Ecto neural progenitor cell (in vitro differentiated cells): ENCODE measurements around the gene DES.
A peak's percentile ranks its signal among the peaks of the same experiment; 100 is the strongest.

Experiments
- DNase-seq: peaks from one replicate; pipeline ENCODE4 v3.0.0-alpha.2; 2018; ENCODE audit warnings: low spot score

The DES gene

DNA sequence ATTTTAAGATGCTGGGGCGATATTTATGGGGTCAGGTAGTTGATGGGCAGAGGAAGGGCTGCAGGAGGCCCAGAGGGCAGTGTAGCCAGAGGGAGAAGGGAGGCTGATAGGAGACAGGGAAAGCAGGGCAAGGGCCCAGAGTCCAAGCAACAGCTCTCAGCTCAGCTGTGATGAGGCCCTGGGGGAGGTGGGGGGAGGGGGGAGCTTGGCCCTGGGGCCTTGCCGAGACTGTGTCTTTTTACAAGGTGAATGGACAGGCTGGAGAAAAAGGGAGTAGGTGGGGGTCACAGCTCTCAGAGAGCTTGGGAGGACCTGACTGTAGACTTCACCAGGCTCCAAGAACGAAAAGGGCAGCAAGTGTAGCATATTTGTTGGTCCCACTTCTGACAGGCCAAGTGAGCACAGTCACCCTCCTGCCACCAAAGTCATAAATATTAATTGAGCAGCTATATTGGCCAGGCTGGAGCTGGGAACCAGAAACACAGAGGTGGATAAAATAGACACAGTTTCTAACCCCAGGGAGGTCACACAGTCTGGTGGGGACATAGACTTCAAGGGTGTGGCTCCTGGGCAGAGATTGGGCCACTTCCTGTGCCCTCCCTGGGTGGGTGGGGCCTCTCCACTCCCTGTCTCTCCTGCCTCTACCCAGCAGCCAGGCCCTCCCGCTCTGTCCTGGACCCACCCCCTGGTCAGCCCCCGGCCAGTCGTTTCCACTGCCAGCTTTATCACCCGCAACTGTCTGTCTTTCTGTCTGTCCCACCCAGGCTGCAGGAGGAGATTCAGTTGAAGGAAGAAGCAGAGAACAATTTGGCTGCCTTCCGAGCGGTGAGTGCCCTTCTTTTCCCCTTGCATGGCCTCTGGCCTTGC lies 1.4 kb downstream of the DES start:
- DNase-seq: peak; percentile 43

DNA sequence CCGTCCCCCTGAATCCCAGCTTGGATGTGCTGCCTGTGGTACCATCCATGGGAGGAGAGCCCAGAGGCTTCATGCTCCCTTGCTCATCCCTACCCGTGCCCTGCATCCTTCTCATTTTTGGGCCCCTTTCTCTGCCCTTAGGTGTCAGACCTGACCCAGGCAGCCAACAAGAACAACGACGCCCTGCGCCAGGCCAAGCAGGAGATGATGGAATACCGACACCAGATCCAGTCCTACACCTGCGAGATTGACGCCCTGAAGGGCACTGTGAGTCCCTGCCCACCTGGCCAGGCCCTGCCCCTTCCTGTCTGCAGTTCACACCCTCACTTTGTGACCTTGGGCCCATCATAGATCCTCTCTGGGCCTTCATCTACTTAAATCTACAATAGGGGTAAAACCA lies 2.5 kb downstream of the DES start:
- DNase-seq: peak; percentile 34

DNA sequence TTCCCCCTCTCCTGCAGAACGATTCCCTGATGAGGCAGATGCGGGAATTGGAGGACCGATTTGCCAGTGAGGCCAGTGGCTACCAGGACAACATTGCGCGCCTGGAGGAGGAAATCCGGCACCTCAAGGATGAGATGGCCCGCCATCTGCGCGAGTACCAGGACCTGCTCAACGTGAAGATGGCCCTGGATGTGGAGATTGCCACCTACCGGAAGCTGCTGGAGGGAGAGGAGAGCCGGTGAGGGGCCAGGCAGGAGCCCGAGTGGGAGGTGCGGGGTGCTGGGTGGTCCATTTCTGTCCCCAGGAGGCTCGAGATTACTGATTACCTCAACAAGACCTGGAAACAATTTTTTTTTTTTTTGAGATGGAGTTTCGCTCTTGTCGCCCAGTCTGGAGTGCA lies 3.1 kb downstream of the DES start:
- peak; percentile 29 for DNase-seq

DNA sequence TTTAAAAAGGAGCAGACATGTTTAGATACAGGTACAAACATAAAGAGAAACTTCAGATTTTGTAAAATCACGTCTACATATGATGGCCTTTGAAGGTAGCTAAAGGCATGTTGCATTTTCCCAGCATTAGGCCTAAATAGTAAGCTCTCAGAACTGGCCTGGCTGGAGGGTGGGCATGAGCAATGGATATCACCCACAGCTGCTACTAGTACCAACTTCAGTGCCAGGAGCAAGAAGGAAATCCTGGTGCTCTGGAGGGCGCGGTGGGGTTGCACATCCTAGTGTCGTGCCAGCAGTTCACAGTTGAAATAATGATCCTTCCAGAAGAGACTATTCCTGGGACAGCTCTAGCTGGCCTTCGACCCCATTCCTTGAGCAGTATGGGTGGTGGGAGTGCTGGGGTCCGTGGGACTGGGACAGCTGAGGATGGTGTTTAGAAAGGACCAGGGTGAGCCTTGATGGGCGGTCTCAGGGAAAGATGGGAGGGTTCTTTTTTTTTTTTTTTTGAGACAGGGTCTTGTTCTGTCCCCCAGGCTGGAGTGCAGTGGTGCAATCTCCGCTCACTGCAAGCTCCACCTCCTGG lies 4.9 kb downstream of the DES start:
- peak; percentile 32 for DNase-seq

DNA sequence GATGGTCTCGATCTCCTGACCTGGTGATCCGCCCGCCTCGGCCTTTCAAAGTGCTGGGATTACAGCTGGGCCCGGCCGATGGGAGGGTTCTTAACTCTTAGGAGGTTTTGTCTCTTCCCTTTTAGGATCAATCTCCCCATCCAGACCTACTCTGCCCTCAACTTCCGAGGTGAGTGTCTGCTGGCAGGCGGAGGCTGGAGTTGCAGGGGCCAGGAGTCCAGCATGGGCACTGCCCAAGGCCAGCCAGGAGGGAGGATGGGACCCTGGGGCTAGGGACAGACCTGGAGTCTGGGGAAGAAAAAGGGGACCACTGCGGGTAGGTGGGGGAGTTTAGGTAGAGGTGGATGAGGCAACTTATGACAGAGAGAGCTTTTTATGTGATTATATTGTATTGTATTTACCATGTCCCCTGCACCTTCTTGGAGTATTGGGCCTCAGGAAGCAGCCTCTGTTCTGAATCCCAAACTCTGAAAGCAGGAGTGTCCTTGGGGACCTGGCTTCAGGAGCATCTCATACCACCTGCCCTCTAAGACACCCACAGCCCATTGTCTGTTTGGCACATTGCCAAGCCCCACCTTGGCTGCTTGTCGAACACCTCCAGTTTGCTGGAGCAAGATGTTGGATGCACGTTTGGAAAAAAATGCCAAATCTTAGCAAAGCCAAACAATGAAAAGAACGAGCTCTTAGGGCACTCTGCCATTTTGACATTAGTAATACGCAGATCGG lies 5.6 kb downstream of the DES start:
- peak; percentile 37 for DNase-seq

DNA sequence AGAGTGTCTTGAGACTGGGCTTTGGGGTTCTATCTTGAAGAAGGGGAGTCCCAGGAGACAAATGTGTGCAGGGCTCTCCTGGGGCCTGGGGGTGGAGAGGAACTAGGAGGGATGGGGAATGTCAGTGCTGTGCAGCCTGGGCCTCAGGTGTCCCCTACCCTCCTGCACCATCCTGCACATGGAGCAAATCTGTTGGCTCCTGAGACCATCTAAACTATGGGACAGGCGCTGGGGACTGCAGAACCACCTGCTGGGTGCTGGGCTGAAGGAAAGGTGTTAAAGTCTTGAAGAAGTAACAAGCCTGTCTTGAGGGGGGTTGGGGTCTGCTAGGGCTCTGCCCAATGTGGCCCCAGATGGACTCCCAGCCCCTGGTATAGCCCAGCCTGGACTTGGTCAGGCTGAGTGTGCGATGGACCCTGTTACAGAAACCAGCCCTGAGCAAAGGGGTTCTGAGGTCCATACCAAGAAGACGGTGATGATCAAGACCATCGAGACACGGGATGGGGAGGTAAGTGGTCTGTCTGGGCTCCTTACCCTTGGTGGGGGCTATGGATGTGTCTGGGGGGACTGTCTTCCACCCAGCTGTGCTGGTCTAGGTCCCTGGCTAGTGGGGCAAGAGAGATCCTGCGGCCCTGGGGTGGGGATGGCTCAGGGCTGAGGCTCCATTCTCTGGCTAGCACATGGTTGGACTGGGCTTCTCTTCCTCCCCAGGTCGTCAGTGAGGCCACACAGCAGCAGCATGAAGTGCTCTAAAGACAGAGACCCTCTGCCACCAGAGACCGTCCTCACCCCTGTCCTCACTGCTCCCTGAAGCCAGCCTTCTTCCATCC lies 7.3 kb downstream of the DES start:
- peak; percentile 33 for DNase-seq

DNA sequence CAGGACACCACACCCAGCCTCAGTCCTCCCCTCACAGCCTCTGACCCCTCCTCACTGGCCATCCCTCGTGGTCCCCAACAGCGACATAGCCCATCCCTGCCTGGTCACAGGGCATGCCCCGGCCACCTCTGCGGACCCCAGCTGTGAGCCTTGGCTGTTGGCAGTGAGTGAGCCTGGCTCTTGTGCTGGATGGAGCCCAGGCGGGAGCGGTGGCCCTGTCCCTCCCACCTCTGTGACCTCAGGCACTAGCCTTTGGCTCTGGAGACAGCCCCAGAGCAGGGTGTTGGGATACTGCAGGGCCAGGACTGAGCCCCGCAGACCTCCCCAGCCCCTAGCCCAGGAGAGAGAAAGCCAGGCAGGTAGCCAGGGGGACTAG lies 7.9 kb downstream of the DES start:
- DNase-seq: peak; percentile 46

DNA sequence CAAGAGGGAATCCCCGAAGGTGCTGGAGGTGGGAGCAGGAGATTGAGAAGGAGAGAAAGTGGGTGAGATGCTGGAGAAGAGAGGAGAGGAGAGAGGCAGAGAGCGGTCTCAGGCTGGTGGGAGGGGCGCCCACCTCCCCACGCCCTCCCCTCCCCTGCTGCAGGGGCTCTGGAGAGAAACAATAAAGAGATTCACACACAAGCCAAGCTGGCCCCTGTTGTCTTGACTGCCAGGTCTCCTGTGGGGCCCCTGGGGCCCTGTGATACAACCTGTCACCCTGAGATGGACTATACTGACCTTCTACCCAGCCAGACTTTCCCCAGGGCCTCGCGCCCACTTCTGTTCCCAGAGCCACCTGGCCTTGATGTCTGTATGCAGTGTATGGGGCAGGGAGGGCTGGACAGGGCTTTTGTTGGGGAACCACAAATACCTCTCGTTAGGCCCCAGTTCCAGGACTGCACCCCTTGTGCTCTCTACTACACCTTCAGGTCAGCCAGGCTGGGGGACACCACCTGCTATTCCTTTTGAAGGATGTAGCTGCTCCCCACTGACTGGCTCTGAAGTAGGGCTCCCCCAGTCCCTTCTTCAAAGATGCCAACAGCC lies 8.5 kb downstream of the DES start:
- peak; percentile 34 for DNase-seq

DNA sequence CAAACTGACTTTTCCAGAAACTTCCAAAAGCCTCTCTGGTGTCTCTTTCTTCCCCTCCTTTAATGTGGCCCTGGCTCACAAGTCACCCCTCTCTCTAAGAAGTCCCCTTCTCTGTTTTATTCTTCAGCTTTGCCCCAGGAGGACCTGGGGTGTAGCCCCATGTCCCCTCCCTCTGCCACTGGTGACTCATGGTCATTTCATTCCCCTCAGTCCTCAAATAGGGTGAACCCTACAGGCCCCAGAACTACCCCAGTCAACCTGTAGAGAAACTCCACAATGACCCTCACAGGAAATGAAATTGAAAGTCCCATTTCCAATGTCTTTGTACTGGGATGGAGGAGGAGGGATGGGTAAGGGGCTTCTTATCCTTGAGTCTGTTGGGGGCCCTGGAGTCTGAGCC lies 10.3 kb downstream of the DES start:
- no peak for DNase-seq

DNA sequence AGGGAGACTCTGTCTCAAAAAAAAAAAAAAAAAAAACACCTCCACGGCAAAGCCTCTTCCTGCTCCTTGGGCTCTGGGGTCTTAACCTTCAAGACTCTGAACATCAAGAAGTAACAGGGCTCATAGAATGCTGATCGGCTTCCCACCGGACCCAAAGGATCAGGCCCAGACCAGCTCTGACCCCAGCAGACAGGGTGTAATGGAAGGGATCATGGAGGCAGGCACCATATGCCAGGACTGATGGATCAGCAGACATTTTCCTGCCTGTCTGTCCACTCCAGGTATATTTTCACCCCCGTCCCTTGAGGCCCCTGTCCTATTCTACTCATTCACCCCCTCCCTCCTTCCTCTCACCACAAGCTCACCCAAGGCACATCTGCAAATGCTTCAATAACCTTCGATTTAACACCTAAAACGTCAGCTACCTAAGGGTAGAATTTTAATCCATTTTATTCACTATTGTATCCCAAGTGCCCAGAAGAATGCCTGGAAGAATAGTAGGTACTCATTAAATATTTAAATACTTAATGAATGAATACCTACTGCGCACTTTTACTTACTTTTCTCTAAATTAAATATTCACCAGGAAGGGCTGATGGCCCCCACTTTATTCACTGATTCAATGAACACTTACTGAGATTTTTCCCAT lies 11.9 kb downstream of the DES start:
- no peak for DNase-seq

DNA sequence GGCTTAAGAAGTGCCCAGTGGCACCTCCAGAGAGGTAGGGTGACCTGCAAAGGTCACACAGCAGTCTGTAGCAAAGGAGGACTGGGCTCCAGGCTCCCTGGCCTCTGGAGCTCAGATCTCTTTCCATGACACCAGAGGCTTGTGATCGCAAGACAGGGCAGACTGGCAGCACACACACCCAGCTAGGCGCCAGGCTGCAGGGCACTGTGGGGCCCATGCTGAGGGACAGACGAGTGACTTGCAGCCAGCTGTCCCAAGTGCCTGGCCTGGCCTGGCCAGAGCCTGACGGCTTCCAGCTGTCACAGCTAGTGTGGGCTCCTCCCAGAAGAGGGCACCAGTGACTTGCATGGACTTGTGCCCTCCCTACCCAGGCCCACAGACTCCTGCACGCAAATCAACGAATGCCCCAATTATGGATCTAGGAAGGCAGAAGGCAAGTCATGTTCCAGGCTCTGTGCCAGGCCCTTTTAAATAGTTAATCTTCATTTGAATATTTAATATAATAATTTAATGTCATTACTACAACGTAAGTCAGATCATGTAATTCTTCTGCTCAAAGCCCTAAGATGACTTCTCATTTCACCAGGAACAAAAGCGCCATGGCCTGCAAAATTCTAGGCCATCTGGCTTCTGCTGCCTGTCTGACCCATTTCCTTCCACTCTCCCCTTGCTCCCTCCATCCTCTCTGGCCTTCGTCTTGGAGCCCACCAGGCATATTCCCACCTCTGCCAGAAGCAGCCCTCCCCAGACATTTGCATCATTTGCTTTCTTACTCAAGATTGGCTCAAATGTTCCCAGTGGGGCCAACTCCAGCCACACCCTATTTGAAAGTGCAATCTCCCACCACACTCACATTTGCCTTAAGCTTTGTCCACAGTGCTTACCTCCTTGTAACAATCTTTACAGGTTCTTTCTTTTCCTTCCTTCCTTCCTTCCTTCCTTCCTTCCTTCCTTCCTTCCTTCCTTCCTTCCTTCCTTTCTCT lies 12.7 kb downstream of the DES start:
- peak; percentile 60 for DNase-seq

DNA sequence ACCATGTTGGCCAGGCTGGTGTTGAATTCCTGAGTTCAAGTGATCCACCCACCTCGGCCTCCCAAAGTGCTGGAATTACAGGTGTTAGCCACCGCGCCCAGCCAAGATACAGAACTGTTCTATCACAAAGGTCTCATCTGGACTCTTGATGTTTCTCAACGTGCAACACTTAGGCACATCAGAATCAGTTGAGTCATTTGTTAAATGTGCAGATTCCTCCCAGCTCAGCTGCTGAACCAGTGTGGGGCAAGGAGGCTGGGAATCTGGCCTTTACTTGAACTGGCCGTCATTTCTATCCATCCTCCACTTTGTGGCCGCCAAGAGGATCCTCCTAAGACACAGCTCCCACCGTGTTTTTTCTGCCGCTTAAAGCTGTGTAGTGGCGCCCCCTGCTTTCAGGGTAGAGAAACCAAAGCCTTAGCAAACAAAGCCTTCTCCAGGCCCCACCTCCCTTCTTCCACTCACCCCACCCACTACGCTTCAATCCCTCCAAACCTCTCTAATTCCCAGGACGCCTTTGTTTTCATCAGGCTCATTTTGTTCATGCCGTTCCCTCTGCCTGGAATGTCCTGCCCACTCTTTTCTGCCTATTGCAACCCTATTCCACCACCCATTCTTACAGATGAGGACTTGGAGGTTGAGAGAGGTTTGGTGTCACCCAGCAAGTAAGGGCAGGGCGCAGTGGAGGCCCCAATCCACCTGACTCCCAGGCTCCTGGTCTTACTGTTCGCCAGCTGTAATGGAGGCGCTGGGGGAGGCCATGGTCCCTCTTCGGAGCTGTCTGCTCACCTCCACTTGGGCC lies 15.7 kb downstream of the DES start:
- DNase-seq: peak; percentile 77

DNA sequence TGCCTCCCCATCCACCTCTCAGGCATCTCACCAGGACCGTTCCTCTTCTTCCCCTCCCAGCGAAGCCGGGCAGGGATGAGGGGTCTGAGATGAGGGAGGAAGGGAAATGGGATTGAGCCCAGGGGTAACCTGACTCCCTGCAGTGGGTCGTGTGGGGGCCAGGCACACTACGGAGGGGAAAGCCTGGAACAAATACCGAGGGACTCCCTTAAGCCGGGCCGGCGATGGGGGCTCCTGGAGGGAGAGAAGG lies 16.2 kb downstream of the DES start:
- DNase-seq: peak; percentile 71

DNA sequence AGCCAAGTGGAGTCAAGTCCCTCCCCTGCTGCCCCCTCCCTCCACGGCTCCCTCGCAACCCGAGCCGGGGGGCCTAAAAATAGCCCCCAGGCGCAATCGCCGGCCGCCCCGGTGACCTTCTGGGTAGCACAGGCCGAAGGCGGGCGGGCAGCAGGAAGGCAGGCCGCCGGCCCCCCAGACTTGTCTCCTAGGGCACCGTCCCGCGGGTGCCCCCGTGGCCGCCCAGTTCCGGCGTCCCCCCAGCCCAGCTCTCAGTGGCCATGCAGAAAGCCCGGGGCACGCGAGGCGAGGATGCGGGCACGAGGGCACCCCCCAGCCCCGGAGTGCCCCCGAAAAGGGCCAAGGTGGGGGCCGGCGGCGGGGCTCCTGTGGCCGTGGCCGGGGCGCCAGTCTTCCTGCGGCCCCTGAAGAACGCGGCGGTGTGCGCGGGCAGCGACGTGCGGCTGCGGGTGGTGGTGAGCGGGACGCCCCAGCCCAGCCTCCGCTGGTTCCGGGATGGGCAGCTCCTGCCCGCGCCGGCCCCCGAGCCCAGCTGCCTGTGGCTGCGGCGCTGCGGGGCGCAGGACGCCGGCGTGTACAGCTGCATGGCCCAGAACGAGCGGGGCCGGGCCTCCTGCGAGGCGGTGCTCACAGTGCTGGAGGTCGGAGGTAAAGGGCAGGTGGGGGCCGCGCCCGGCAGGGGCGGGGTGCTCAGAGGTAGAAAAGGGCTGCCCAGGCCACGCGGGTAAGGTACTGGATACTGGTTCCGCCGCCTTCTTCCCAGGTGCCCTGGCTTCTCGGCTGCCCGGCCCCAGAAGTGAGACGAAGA lies 16.7 kb downstream of the DES start, which contains the start of gene SPEG:
TSS of gene SPEG (plus strand) at position 126 of the 808 bp plus-strand sequence. CDS start at position 261, 135 bp downstream.
- DNase-seq: peak; percentile 64

DNA sequence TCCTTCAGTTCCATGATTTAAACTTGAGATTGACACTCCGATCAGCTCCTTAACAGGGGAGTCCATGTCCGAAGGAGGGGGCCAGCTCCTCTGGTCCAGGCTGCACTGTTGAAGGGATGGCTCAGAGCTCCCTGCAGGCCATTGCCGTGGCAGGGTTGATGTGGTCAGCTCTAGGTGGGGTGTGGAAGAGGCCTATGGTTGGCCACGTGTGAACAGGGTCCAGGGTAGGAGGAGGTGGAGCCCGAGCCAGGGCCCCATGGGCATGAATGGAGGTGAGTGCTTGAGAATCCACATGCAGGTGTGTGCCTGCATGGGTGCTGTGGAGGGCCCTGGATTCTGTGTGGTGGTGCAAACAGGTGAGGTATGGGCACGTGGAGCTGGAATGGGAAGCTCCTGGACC lies 17.5 kb downstream of the DES start:
- DNase-seq: peak; percentile 43

DNA sequence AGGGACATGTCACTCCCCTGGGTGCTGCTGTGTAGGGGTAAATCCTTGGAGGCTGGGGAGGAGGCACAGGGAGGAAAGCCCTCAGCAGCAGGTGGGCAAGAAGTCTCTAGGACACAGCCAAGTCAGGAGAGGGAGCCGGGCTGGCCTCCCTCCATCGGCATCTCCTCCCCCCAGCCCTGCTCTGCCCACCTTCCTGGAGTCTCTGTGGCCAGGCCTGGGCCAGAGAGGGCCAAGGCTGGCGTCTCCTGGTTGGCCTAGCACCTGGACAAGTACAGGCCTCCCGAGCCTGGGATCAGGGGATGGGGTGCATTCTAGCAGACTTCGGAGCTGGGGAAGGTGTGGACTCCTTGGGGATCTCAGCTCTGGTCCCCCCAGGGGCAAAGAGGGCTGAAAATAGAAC lies 18.3 kb downstream of the DES start:
- DNase-seq: peak; percentile 36

DNA sequence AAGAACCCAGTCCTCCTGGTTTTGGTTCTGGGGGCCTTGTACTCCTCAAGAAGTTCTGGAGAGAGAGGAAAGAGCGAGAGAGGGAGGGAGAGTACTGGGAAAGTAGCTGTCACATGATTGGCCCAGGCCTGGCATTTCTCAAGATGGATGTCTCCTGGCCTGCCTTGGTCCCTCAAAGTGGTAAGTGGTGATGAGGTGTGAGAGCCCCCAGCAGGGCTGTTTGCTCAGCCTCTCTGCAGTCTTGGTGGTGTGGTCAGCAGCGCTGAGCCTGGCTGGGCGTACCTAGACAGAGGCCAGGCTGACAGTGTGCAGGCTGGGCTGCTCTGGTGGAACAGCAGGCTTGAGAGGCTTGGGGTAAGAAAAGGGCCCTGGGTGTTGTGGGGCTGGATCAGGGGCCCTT lies 19.0 kb downstream of the DES start:
- DNase-seq: peak; percentile 43

DNA sequence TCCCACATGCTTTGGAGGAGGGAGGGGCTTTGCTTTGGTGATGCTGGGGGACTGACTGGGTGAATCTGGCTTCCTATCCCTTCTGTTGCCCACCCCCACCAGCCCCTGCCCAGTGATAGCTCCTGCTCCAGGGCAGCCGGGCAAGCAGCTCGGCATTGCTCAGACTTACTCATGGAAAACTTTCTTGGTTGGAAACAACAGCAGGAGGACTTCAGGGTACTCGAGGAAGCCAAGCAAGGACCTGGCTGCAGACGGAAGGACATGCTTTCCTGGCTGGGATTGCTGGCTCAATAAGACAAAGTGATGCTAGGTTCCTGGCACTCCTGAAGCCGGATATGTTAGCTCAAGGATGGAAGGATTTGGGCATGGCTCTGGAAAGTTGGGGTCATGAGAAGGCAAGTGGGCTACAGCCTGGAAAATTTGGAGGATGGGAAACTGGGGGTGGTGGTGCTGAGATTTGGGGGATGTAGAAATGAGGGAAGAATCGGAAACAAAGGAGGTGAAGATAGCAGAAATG lies 19.6 kb downstream of the DES start:
- peak; percentile 34 for DNase-seq
